GM11168 (cell line): ENCODE data around the gene OR4F15.
"Not testable (repeated sequence)": the region's sequence is repeated elsewhere in the genome, so short reads cannot be mapped to it uniquely, and the experiment has no call there.

Experiments used
- in situ Hi-C: fragments of 300-500 bp; cut with MboI; formaldehyde crosslinking; loops from one replicate; pipeline ENCODE4 v1.12.0; 2022; ENCODE audit warnings: low sequenced_read_pairs; ENCODE audit not compliant: unreplicated experiment

OR4F15 gene

GRCh38 chr15:101811902-101812301 is at the start of gene OR4F15:
OR4F15 (plus strand) TSS chr15:101812202; CDS start chr15:101818187, 5,985 bp downstream.
- in situ Hi-C loops, result no loop called here

- in situ Hi-C loops, result loop anchor here (5.0 kb wide), 1 partner anchor 1968 kb away; no protein-coding TSS in a partner anchor
Measured at GRCh38 chr15:101764669-101765339, 47.2 kb upstream of the OR4F15 start.

GRCh38 chr15:101765340-101765671 is 46.7 kb upstream of the OR4F15 start:
- in situ Hi-C loops, result loop anchor here (5.0 kb wide), 1 partner anchor 1968 kb away; no protein-coding TSS in a partner anchor

GRCh38 chr15:101765772-101766456 is 46.1 kb upstream of the OR4F15 start:
- in situ Hi-C loops, result loop anchor here (5.0 kb wide), 1 partner anchor 1969 kb away; no protein-coding TSS in a partner anchor

GRCh38 chr15:101767083-101767640 is 44.8 kb upstream of the OR4F15 start:
- in situ Hi-C loops, result loop anchor here (5.0 kb wide), 1 partner anchor 1970 kb away; no protein-coding TSS in a partner anchor

GRCh38 chr15:101772921-101773320 is 39.1 kb upstream of the OR4F15 start:
- in situ Hi-C loops, result no loop called here

GRCh38 chr15:101773496-101774100 is 38.4 kb upstream of the OR4F15 start:
- in situ Hi-C loops, result no loop called here

GRCh38 chr15:101775136-101775535 is 36.9 kb upstream of the OR4F15 start:
- in situ Hi-C loops, result no loop called here

- in situ Hi-C loops, result not testable (repeated sequence)
Measured at GRCh38 chr15:101778576-101778975, 33.4 kb upstream of the OR4F15 start.

- in situ Hi-C loops, result not testable (repeated sequence)
Measured at GRCh38 chr15:101780225-101780624, 31.8 kb upstream of the OR4F15 start.

- in situ Hi-C loops, result no loop called here
Measured at GRCh38 chr15:101781928-101782327, 30.1 kb upstream of the OR4F15 start.

GRCh38 chr15:101784644-101785043 is 27.4 kb upstream of the OR4F15 start:
- in situ Hi-C loops, result loop anchor here (5.0 kb wide), 1 partner anchor 1997 kb away; no protein-coding TSS in a partner anchor

- in situ Hi-C loops, result loop anchor here (5.0 kb wide), 1 partner anchor 1999 kb away; no protein-coding TSS in a partner anchor
Measured at GRCh38 chr15:101786422-101786821, 25.6 kb upstream of the OR4F15 start.

GRCh38 chr15:101788001-101788400 is 24.0 kb upstream of the OR4F15 start:
- in situ Hi-C loops, result loop anchor here (5.0 kb wide), 1 partner anchor 2001 kb away; no protein-coding TSS in a partner anchor

- in situ Hi-C loops, result loop anchor here (5.0 kb wide), 1 partner anchor 2001 kb away; no protein-coding TSS in a partner anchor
Measured at GRCh38 chr15:101788503-101789269, 23.3 kb upstream of the OR4F15 start.

- in situ Hi-C loops, result not testable (repeated sequence)
Measured at GRCh38 chr15:101790748-101791147, 21.3 kb upstream of the OR4F15 start.

- in situ Hi-C loops, result not testable (repeated sequence)
Measured at GRCh38 chr15:101793981-101794380, 18.0 kb upstream of the OR4F15 start.

GRCh38 chr15:101795455-101795854 is 16.5 kb upstream of the OR4F15 start:
- in situ Hi-C loops, result no loop called here

GRCh38 chr15:101799665-101800064 is 12.3 kb upstream of the OR4F15 start:
- in situ Hi-C loops, result no loop called here

GRCh38 chr15:101801048-101801447 is 11.0 kb upstream of the OR4F15 start:
- in situ Hi-C loops, result no loop called here
